Suprapubic skin (tissue), 4 donors: ENCODE data around the gene ACADS. TPM values are rescaled to one million over a fixed set of nuclear protein-coding genes. Genes with fewer than 3 reads are reported as not detected.

Experiments
- DNase-seq, 2 donors: peaks; one replicate each; pipeline ENCODE4 v3.0.0-alpha.2; 2019; ENCODE audit warnings: low spot score in 2 of 2
- H3K27ac ChIP-seq: fragments of 200-600 bp; sonication (generic); one replicate; pipeline ENCODE4 v1.5.1; 2019
- H3K27me3 ChIP-seq: fragments of 200-600 bp; sonication (generic); one replicate; pipeline ENCODE4 v1.5.1; 2019
- H3K36me3 ChIP-seq: fragments of 200-600 bp; sonication (generic); one replicate; pipeline ENCODE4 v1.5.1; 2019
- H3K4me1 ChIP-seq: fragments of 200-600 bp; sonication (generic); one replicate; pipeline ENCODE4 v1.5.1; 2019
- H3K4me3 ChIP-seq: fragments of 200-600 bp; sonication (generic); one replicate; pipeline ENCODE4 v1.5.1; 2019; ENCODE audit warnings: mild to moderate bottlenecking
- H3K9me3 ChIP-seq: fragments of 200-600 bp; sonication (generic); one replicate; pipeline ENCODE4 v1.5.1; 2019
- CTCF ChIP-seq, 2 donors: fragments of 200-600 bp in 1 of 2; fragments of 450-650 bp in 1 of 2; sonication (generic) in 1 of 2; IDR thresholded peaks; one replicate each; pipeline ENCODE4 v1.5.1; 2016 to 2019; ENCODE audit warnings: antibody characterized with exemption in 2 of 2, mild to moderate bottlenecking in 1 of 2, moderate library complexity in 1 of 2
- EP300 ChIP-seq: sonication (generic); formaldehyde crosslinking; IDR thresholded peaks from one replicate; pipeline ENCODE4 v1.6.1; 2017; ENCODE audit warnings: antibody characterized with exemption
- POLR2A ChIP-seq, 2 donors: fragments of 450-650 bp; IDR thresholded peaks; one replicate each; pipeline ENCODE4 v1.6.1; 2017; ENCODE audit warnings: antibody characterized with exemption in 2 of 2, mild to moderate bottlenecking in 2 of 2, moderate library complexity in 2 of 2
- POLR2AphosphoS5 ChIP-seq, 3 donors: sonication (generic); formaldehyde crosslinking; IDR thresholded peaks; one replicate each; pipeline ENCODE4 v1.6.1; 2017; ENCODE audit warnings: antibody characterized with exemption in 3 of 3
- WGBS: methylation state at CpG from one replicate; pipeline ENCODE4 v1.1.5; 2018; 5-methylcytosine and 5-hydroxymethylcytosine counted together
- total RNA-seq, 4 donors: library from RNA; depleted of rRNA; stranded (reverse); fragments of >200 nt; gene quantifications; one replicate each; pipeline ENCODE4 v1.1.0, GENCODE V29; 2016

ACADS gene
- total RNA-seq, 4 donors from 2014 or later = 19.6 to 27.6 (median 24.4) TPM

GRCh38 chr12:120733574-120733973 lies 7.9 kb downstream of the ACADS start:
- Histone ChIP-seq H3K9me3 (no peaks in the 10 kb centered on the region), H3K27me3 (no peaks in the 10 kb centered on the region), H3K4me3 (no peak overlapping the region), H3K27ac (no peak overlapping the region), H3K4me1 (no peaks in the 10 kb centered on the region), H3K36me3 (peaks cover 34% of the 10 kb centered on the region)
- 92% methylated on average over 3 of the region's 3 CpGs for WGBS
- no peak for TF ChIP-seq POLR2AphosphoS5 (IDR thresholded peaks at IDR 0.05)
- no peak for TF ChIP-seq POLR2A (IDR thresholded peaks at IDR 0.05)
- TF ChIP-seq CTCF (IDR thresholded peaks at IDR 0.05) = no peak
- no peak for TF ChIP-seq EP300
- DNase-seq = no peak

GRCh38 chr12:120734210-120734609 lies 8.6 kb downstream of the ACADS start:
- peaks cover 35% of the 10 kb centered on the region for H3K36me3 ChIP-seq
- H3K9me3 ChIP-seq = no peaks in the 10 kb centered on the region
- no peaks in the 10 kb centered on the region for H3K27me3 ChIP-seq

GRCh38 chr12:120735181-120735580 lies 9.6 kb downstream of the ACADS start:
- H3K36me3 ChIP-seq = peaks cover 32% of the 10 kb centered on the region
- no peak overlapping the region for H3K4me3 ChIP-seq
- WGBS = 64% methylated on average over 3 of the region's 3 CpGs
- no peaks in the 10 kb centered on the region for H3K9me3 ChIP-seq
- no peak for DNase-seq
- H3K4me1 ChIP-seq = no peaks in the 10 kb centered on the region
- no peak overlapping the region for H3K27ac ChIP-seq
- no peaks in the 10 kb centered on the region for H3K27me3 ChIP-seq
- no peak for TF ChIP-seq POLR2AphosphoS5 (IDR thresholded peaks at IDR 0.05)
- TF ChIP-seq EP300 = no peak
- no peak for TF ChIP-seq POLR2A (IDR thresholded peaks at IDR 0.05)
- no peak for TF ChIP-seq CTCF (IDR thresholded peaks at IDR 0.05)

More at GRCh38 chr12:120734210-120734609, 8.6 kb downstream of the ACADS start:
- WGBS = 93% methylated on average over 10 of the region's 10 CpGs
- no peaks in the 10 kb centered on the region for H3K4me1 ChIP-seq
- no peak overlapping the region for H3K4me3 ChIP-seq
- TF ChIP-seq EP300 = no peak
- no peak for TF ChIP-seq POLR2AphosphoS5 (IDR thresholded peaks at IDR 0.05)
- no peak for TF ChIP-seq POLR2A (IDR thresholded peaks at IDR 0.05)
- no peak for TF ChIP-seq CTCF (IDR thresholded peaks at IDR 0.05)
- H3K27ac ChIP-seq = no peak overlapping the region
- DNase-seq = no peak

- Histone ChIP-seq H3K4me1 (no peaks in the 10 kb centered on the region), H3K4me3 (no peak overlapping the region), H3K36me3 (peaks cover 20% of the 10 kb centered on the region), H3K27me3 (no peaks in the 10 kb centered on the region), H3K27ac (no peak overlapping the region), H3K9me3 (no peaks in the 10 kb centered on the region)
- DNase-seq = no peak
- TF ChIP-seq CTCF (IDR thresholded peaks at IDR 0.05) = no peak
- no peak for TF ChIP-seq EP300
- no peak for TF ChIP-seq POLR2AphosphoS5 (IDR thresholded peaks at IDR 0.05)
- no peak for TF ChIP-seq POLR2A (IDR thresholded peaks at IDR 0.05)
- 88% methylated on average over 37 of the region's 38 CpGs for WGBS
These were observed 11.0 kb downstream of the ACADS start for GRCh38 chr12:120736404-120737331.

- no peaks in the 10 kb centered on the region for H3K9me3 ChIP-seq
- no peak overlapping the region for H3K4me3 ChIP-seq
- peaks cover 20% of the 10 kb centered on the region for H3K36me3 ChIP-seq
- H3K4me1 ChIP-seq = no peaks in the 10 kb centered on the region
- no peak for DNase-seq
- no peak overlapping the region for H3K27ac ChIP-seq
- no peaks in the 10 kb centered on the region for H3K27me3 ChIP-seq
- TF ChIP-seq EP300 (no peak), CTCF (IDR thresholded peaks at IDR 0.05) (no peak), POLR2A (IDR thresholded peaks at IDR 0.05) (no peak), POLR2AphosphoS5 (IDR thresholded peaks at IDR 0.05) (no peak)
- 89% methylated on average over 20 of the region's 25 CpGs for WGBS
These were observed 12.1 kb downstream of the ACADS start for GRCh38 chr12:120737557-120738251.
